IMR-90 (cell line): ENCODE measurements around the gene ANKRD40. TPM values are rescaled to one million over a fixed set of nuclear protein-coding genes. Genes with fewer than 3 reads are reported as not detected.
A peak's percentile ranks its signal among the peaks of the same experiment; 100 is the strongest.

Experiments used
- ATAC-seq: fragments of 200-7000 bp; cut with Tn5 transposase; 2 replicates; pipeline ENCODE4 v1.9.1; 2020; ENCODE audit warnings: low read depth, mild to moderate bottlenecking, moderate library complexity
- BruUV-seq: library from RNA; stranded (reverse); fragments of 400-500 nt; replicated peaks from 2 replicates; lab custom pipeline; 2021; lab: Mats Ljungman, UMichigan
- CTCF ChIA-PET: fragments of 300-600 bp; formaldehyde crosslinking; extraction: SDS; loops from one replicate; lab custom pipeline; 2021; ENCODE audit warnings: antibody characterized with exemption; lab: Yijun Ruan, JAX
- POLR2A ChIA-PET: fragments of 300-600 bp; sonication (Branson Sonifier 250); formaldehyde crosslinking; loops from one replicate; lab custom pipeline; 2022; ENCODE audit warnings: antibody characterized with exemption; ENCODE audit not compliant: unreplicated experiment; lab: Charles Lee
- DNase-seq: peaks from one replicate; pipeline ENCODE4 v3.0.0; 2013
- H2AFZ ChIP-seq: replicated peaks from 2 replicates; pipeline ENCODE3; 2013; ENCODE audit warnings: low read length, mild to moderate bottlenecking; ENCODE audit not compliant: poor library complexity
- H2AK5ac ChIP-seq: 2 replicates; pipeline ENCODE4 v1.6.1; 2013; ENCODE audit warnings: low read depth, low read length, inconsistent platforms
- H2AK9ac ChIP-seq: replicated peaks from 2 replicates; pipeline ENCODE3; 2013; ENCODE audit warnings: mild to moderate bottlenecking, low read depth, low read length, moderate library complexity; ENCODE audit not compliant: poor library complexity
- H2BK120ac ChIP-seq: 2 replicates; pipeline ENCODE4 v1.6.1; 2013; ENCODE audit warnings: low read depth, low read length, inconsistent platforms
- H2BK15ac ChIP-seq: 3 replicates; pipeline ENCODE4 v1.6.1; 2013; ENCODE audit warnings: low read depth, low read length, inconsistent platforms
- H2BK20ac ChIP-seq: 2 replicates; pipeline ENCODE4 v1.6.1; 2013; ENCODE audit warnings: low read depth, mild to moderate bottlenecking, inconsistent platforms, low read length, moderate library complexity
- H2BK5ac ChIP-seq: 2 replicates; pipeline ENCODE4 v1.6.1; 2013; ENCODE audit warnings: mild to moderate bottlenecking, low read depth, low read length, inconsistent platforms; ENCODE audit not compliant: poor library complexity, severe bottlenecking
- H3K14ac ChIP-seq: replicated peaks from 2 replicates; pipeline ENCODE4 v1.6.1; 2013; ENCODE audit warnings: low read depth, low read length, inconsistent platforms
- H3K18ac ChIP-seq: 2 replicates; pipeline ENCODE4 v1.6.1; 2013; ENCODE audit warnings: low read depth, low read length, control low read depth
- H3K23ac ChIP-seq: 2 replicates; pipeline ENCODE4 v1.6.1; 2013; ENCODE audit warnings: low read depth, low read length, inconsistent platforms
- H3K27ac ChIP-seq: 2 replicates; pipeline ENCODE4 v1.5.1; 2013; ENCODE audit warnings: mild to moderate bottlenecking, control low read depth, low read length; ENCODE audit not compliant: insufficient read depth
- H3K27me3 ChIP-seq: 2 replicates; pipeline ENCODE4 v1.6.1; 2013; ENCODE audit warnings: low read length; ENCODE audit not compliant: control insufficient read depth, insufficient read depth
- H3K36me3 ChIP-seq: 2 replicates; pipeline ENCODE4 v1.6.1; 2013; ENCODE audit warnings: low read length, mixed read lengths; ENCODE audit not compliant: control insufficient read depth, insufficient read depth
- H3K4ac ChIP-seq: 2 replicates; pipeline ENCODE4 v1.6.1; 2013; ENCODE audit warnings: low read depth, low read length, inconsistent platforms
- H3K4me1 ChIP-seq: 2 replicates; pipeline ENCODE4 v1.6.1; 2013; ENCODE audit warnings: low read length, mixed read lengths; ENCODE audit not compliant: control insufficient read depth, insufficient read depth
- H3K4me2 ChIP-seq: 2 replicates; pipeline ENCODE4 v1.6.1; 2013; ENCODE audit warnings: low read depth, mild to moderate bottlenecking, control low read depth, low read length, moderate library complexity
- H3K4me3 ChIP-seq: 2 replicates; pipeline ENCODE4 v1.5.1; 2013; ENCODE audit warnings: low read depth, mild to moderate bottlenecking, control low read depth, low read length, moderate library complexity; ENCODE audit not compliant: insufficient read depth
- H3K56ac ChIP-seq: 2 replicates; pipeline ENCODE4 v1.6.1; 2013; ENCODE audit warnings: low read length, inconsistent platforms; ENCODE audit not compliant: insufficient read depth; ENCODE audit errors: extremely low read depth
- H3K79me1 ChIP-seq, 2 experiments: 2 replicates each; pipeline ENCODE4 v1.6.1; 2013; ENCODE audit warnings: low read length in 2 of 2, inconsistent platforms in 1 of 2, low read depth in 1 of 2
- H3K9ac ChIP-seq: 2 replicates; pipeline ENCODE4 v1.6.1; 2013; ENCODE audit warnings: low read depth, low read length, control low read depth
- H3K9me1 ChIP-seq: 2 replicates; pipeline ENCODE4 v1.6.1; 2013; ENCODE audit warnings: low read length, inconsistent platforms; ENCODE audit not compliant: insufficient read depth
- H3K9me3 ChIP-seq: 2 replicates; pipeline ENCODE4 v1.6.1; 2013; ENCODE audit warnings: low read length; ENCODE audit not compliant: control insufficient read depth, insufficient read depth
- H4K20me1 ChIP-seq: 2 replicates; pipeline ENCODE4 v1.6.1; 2013; ENCODE audit warnings: low read length, inconsistent platforms; ENCODE audit not compliant: insufficient read depth
- H4K5ac ChIP-seq: 2 replicates; pipeline ENCODE4 v1.6.1; 2013; ENCODE audit warnings: mild to moderate bottlenecking, low read depth, low read length, control low read depth
- H4K8ac ChIP-seq, 2 experiments: 2 replicates each; pipeline ENCODE4 v1.6.1; 2013; ENCODE audit warnings: low read depth in 2 of 2, low read length in 2 of 2, control low read depth in 1 of 2, inconsistent platforms in 1 of 2
- H4K91ac ChIP-seq: 2 replicates; pipeline ENCODE4 v1.6.1; 2013; ENCODE audit warnings: low read depth, low read length, inconsistent platforms; ENCODE audit not compliant: insufficient read depth
- BHLHE40 ChIP-seq: fragments of 150-350 bp; IDR thresholded peaks from 2 replicates; pipeline ENCODE4 v1.6.1; 2016; ENCODE audit warnings: mild to moderate bottlenecking, low read depth, low read length
- CHD1 ChIP-seq: IDR thresholded peaks from 2 replicates; pipeline ENCODE4 v1.6.1; 2012; ENCODE audit warnings: low read depth, low read length, improper control_type of control experiment
- ELK1 ChIP-seq: fragments of 150-350 bp; IDR thresholded peaks from 2 replicates; pipeline ENCODE4 v1.6.1; 2016; ENCODE audit warnings: low read depth, mild to moderate bottlenecking, low read length, moderate library complexity, borderline replicate concordance
- FOS ChIP-seq: fragments of 150-350 bp; IDR thresholded peaks from 2 replicates; pipeline ENCODE4 v1.6.1; 2016; ENCODE audit warnings: low read depth, low read length
- MAFK ChIP-seq: IDR thresholded peaks from 2 replicates; pipeline ENCODE4 v1.6.1; 2012; ENCODE audit warnings: low read depth, low read length, improper control_type of control experiment
- RCOR1 ChIP-seq: IDR thresholded peaks from 2 replicates; pipeline ENCODE4 v1.6.1; 2012; ENCODE audit warnings: mild to moderate bottlenecking, low read length, improper control_type of control experiment; ENCODE audit not compliant: insufficient replicate concordance
- WGBS, 2 experiments: methylation state at CpG; one replicate each; pipeline versions ENCODE4 v1.1.5 to v1.1.7; 2013; ENCODE audit warnings: missing lambda C conversion rate in 2 of 2; ENCODE audit not compliant: insufficient read length in 1 of 2; ENCODE audit errors: extremely low coverage in 2 of 2; 5-methylcytosine and 5-hydroxymethylcytosine counted together
- dilution Hi-C: fragments of 300-500 bp; cut with HindIII; formaldehyde crosslinking; loops from one replicate; pipeline ENCODE4 v1.14.3; 2018; ENCODE audit warnings: low sequenced_read_pairs; ENCODE audit not compliant: unreplicated experiment
- in situ Hi-C: fragments of 300-500 bp; cut with MboI; formaldehyde crosslinking; loops from 3 replicates; pipeline ENCODE4 v1.14.3; 2019; ENCODE audit warnings: low sequenced_read_pairs, inconsistent platforms, mixed read lengths
- intact Hi-C: fragments of 100-400 bp; cut with micrococcal nuclease; formaldehyde crosslinking; loops from 2 replicates; pipeline ENCODE4 v1.10.0; 2022
- polyA plus RNA-seq, 3 experiments: library from polyadenylated mRNA; depleted of rRNA; stranded (reverse); fragments of >200 nt; gene quantifications; 2 replicates each; pipeline ENCODE4 v1.2.3, GENCODE V29; 2012; ENCODE audit warnings: low replicate concordance in 1 of 3
- total RNA-seq: library from RNA; depleted of rRNA; stranded (reverse); fragments of >200 nt; gene quantifications from 2 replicates; pipeline ENCODE4 v1.2.3, GENCODE V29; 2012

Gene ANKRD40
- total and polyA plus RNA-seq, 2 of the 4 experiments (the other 2 are of a cell fraction), result 23.4 to 35.8 TPM

GRCh38 chr17:50690887-50691549 is 16.7 kb downstream of the ANKRD40 start:
- dilution Hi-C loops (no loop called here), in situ Hi-C loops (loop anchor here (5.0 to 10.0 kb wide), 2 partner anchors 144 to 206 kb away; partner anchors contain the start of gene SPATA20), intact Hi-C loops (no loop called here)
- BruUV-seq, result no TSS peak
- H2BK120ac ChIP-seq, result peak overlapping the region; percentile 12; the same call in 1 of the 2 replicates
- H3K79me1 ChIP-seq, result peaks cover 0 to 24% of the 10 kb centered on the region in 2 experiments; a peak in 2 of 4 replicates
- no peak overlapping the region for H3K4me3 ChIP-seq
- CTCF ChIA-PET, result interaction anchor here (2.4 kb wide), 1 partner anchor 140 kb away, joined by 9 read pairs; no protein-coding TSS in a partner anchor
- H3K14ac ChIP-seq, result peak overlapping the region; percentile 3; the same call in 1 of the 2 replicates
- H2AK5ac ChIP-seq, result no peak overlapping the region
- no peak overlapping the region for H2BK5ac ChIP-seq
- no peak overlapping the region for H3K9ac ChIP-seq
- no peak overlapping the region for H3K4me2 ChIP-seq
- H4K5ac ChIP-seq, result no peak overlapping the region
- TF ChIP-seq BHLHE40, result no peak
- no peak for TF ChIP-seq FOS
- no peak for TF ChIP-seq ELK1
- no peak for TF ChIP-seq MAFK
- TF ChIP-seq RCOR1, result no peak
- TF ChIP-seq CHD1, result no peak
- no peak overlapping the region for H4K91ac ChIP-seq
- H4K8ac ChIP-seq, result no peak overlapping the region
- H3K9me3 ChIP-seq, result no peaks in the 10 kb centered on the region
- ATAC-seq (no peak), DNase-seq (no peak)
- POLR2A ChIA-PET, result no interaction called here
- no peaks in the 10 kb centered on the region for H3K27me3 ChIP-seq
- no peak overlapping the region for H2BK20ac ChIP-seq
- H3K4me1 ChIP-seq, result peaks cover 56% of the 10 kb centered on the region
- no peak overlapping the region; the same call in 1 of the 2 replicates for H3K18ac ChIP-seq
- H3K27ac ChIP-seq, result no peak overlapping the region
- peak overlapping the region; percentile 35; the same call in 1 of the 2 replicates for H3K23ac ChIP-seq
- H3K56ac ChIP-seq, result no peak overlapping the region
- peaks cover 31% of the 10 kb centered on the region for H3K9me1 ChIP-seq
- H2BK15ac ChIP-seq, result no peak overlapping the region
- peak overlapping the region; percentile 39; the same call in 1 of the 2 replicates for H3K4ac ChIP-seq
- 95% methylated on average over 4 of the region's 9 CpGs; no CpG with 5 or more reads in 1 of the 2 experiments for WGBS, 2 experiments
- H2AK9ac ChIP-seq, result no peak overlapping the region
- H2AFZ ChIP-seq, result no peak overlapping the region
- peaks cover 4% of the 10 kb centered on the region; the same call in 1 of the 2 replicates for H4K20me1 ChIP-seq
- peaks cover 8% of the 10 kb centered on the region for H3K36me3 ChIP-seq
